ENCODE measurements around the gene HSD11B1L.

HSD11B1L gene

GRCh38 chr19:5667751-5668271 lies 13.0 kb upstream of the HSD11B1L start:
- Histone ChIP-seq H2AFZ (no peak overlapping the region), H3K4me1 (no peaks in the 10 kb centered on the region), H3K9ac (no peak overlapping the region), H3K4me2 (ENCODE audit: low read length) (no peak overlapping the region), H3K9me3 (ENCODE audit: control insufficient read depth, low read length) (no peaks in the 10 kb centered on the region), H3K36me3 (ENCODE audit: control insufficient read depth, insufficient read depth, low read length) (no peaks in the 10 kb centered on the region), H3K27me3 (ENCODE audit: control insufficient read depth, insufficient read depth, low read length) (no peaks in the 10 kb centered on the region), H3K4me3 (ENCODE audit: low read depth, low read length) (no peak overlapping the region), H3K27ac (no peak overlapping the region), H3K79me2 (peaks cover 3% of the 10 kb centered on the region)
- TF ChIP-seq CTCF (IDR thresholded peaks at IDR 0.05), result no peak

- Histone ChIP-seq H2AFZ (no peak overlapping the region), H3K4me1 (no peaks in the 10 kb centered on the region), H3K27me3 (ENCODE audit: control insufficient read depth, insufficient read depth, low read length) (no peaks in the 10 kb centered on the region), H3K9ac (no peak overlapping the region), H3K27ac (no peak overlapping the region), H3K36me3 (ENCODE audit: control insufficient read depth, insufficient read depth, low read length) (no peaks in the 10 kb centered on the region), H3K4me3 (ENCODE audit: low read depth, low read length) (no peak overlapping the region), H3K79me2 (peaks cover 3% of the 10 kb centered on the region), H3K9me3 (ENCODE audit: control insufficient read depth, low read length) (no peaks in the 10 kb centered on the region), H3K4me2 (ENCODE audit: low read length) (no peak overlapping the region)
- no peak for TF ChIP-seq CTCF (IDR thresholded peaks at IDR 0.05)
These were observed 11.6 kb upstream of the HSD11B1L start for GRCh38 chr19:5669212-5669611.

- Histone ChIP-seq H3K27ac (no peak overlapping the region), H3K4me1 (no peaks in the 10 kb centered on the region), H3K4me2 (ENCODE audit: low read length) (no peak overlapping the region), H3K4me3 (ENCODE audit: low read depth, low read length) (no peak overlapping the region), H2AFZ (no peak overlapping the region), H3K9me3 (ENCODE audit: control insufficient read depth, low read length) (no peaks in the 10 kb centered on the region), H3K36me3 (ENCODE audit: control insufficient read depth, insufficient read depth, low read length) (no peaks in the 10 kb centered on the region), H3K79me2 (no peaks in the 10 kb centered on the region), H3K27me3 (ENCODE audit: control insufficient read depth, insufficient read depth, low read length) (no peaks in the 10 kb centered on the region), H3K9ac (no peak overlapping the region)
- no peak for TF ChIP-seq CTCF (IDR thresholded peaks at IDR 0.05)
These were observed 9.2 kb upstream of the HSD11B1L start for GRCh38 chr19:5671600-5671999.

GRCh38 chr19:5672708-5673459 lies 7.9 kb upstream of the HSD11B1L start:
- H3K4me1 ChIP-seq, result no peaks in the 10 kb centered on the region
- no peak overlapping the region for H2AFZ ChIP-seq
- TF ChIP-seq CTCF (IDR thresholded peaks at IDR 0.05), result no peak
- H3K4me3 ChIP-seq (ENCODE audit: low read depth, low read length), result no peak overlapping the region
- no peak overlapping the region for H3K9ac ChIP-seq
- H3K79me2 ChIP-seq, result no peaks in the 10 kb centered on the region
- H3K36me3 ChIP-seq (ENCODE audit: control insufficient read depth, insufficient read depth, low read length), result no peaks in the 10 kb centered on the region
- H3K27me3 ChIP-seq (ENCODE audit: control insufficient read depth, insufficient read depth, low read length), result no peaks in the 10 kb centered on the region
- H3K4me2 ChIP-seq (ENCODE audit: low read length), result no peak overlapping the region
- H3K9me3 ChIP-seq (ENCODE audit: control insufficient read depth, low read length), result no peaks in the 10 kb centered on the region
- no peak overlapping the region for H3K27ac ChIP-seq

GRCh38 chr19:5673752-5674151 lies 7.1 kb upstream of the HSD11B1L start:
- no peak overlapping the region for H3K27ac ChIP-seq
- TF ChIP-seq CTCF (IDR thresholded peaks at IDR 0.05), result no peak
- H3K9me3 ChIP-seq (ENCODE audit: control insufficient read depth, low read length), result no peaks in the 10 kb centered on the region
- no peak overlapping the region for H3K4me2 ChIP-seq (ENCODE audit: low read length)
- H3K9ac ChIP-seq, result no peak overlapping the region
- no peaks in the 10 kb centered on the region for H3K27me3 ChIP-seq (ENCODE audit: control insufficient read depth, insufficient read depth, low read length)
- H3K4me3 ChIP-seq (ENCODE audit: low read depth, low read length), result no peak overlapping the region
- no peak overlapping the region for H2AFZ ChIP-seq
- no peaks in the 10 kb centered on the region for H3K4me1 ChIP-seq
- H3K36me3 ChIP-seq (ENCODE audit: control insufficient read depth, insufficient read depth, low read length), result no peaks in the 10 kb centered on the region
- no peaks in the 10 kb centered on the region for H3K79me2 ChIP-seq
